H1 (cell line): ENCODE measurements around the gene LPP. TPM values are rescaled to one million over a fixed set of nuclear protein-coding genes. Genes with fewer than 3 reads are reported as not detected.

Experiments used
- CTCF ChIA-PET: fragments of 300-600 bp; sonication (Branson Sonifier 250); formaldehyde crosslinking; loops from one replicate; lab custom pipeline; 2021; ENCODE audit not compliant: partially characterized antibody; lab: Charles Lee
- POLR2A ChIA-PET: fragments of 300-600 bp; sonication (Branson Sonifier 250); formaldehyde crosslinking; loops from one replicate; lab custom pipeline; 2021; ENCODE audit warnings: inconsistent platforms; ENCODE audit not compliant: partially characterized antibody; lab: Charles Lee
- DNase-seq, 2 experiments: peaks; one replicate each; pipeline versions ENCODE4 v3.0.0 to v3.0.0-alpha.2; 2010 to 2022; ENCODE audit warnings: low spot score in 2 of 2, low read depth in 1 of 2, mixed read lengths in 1 of 2
- FAIRE-seq: peaks from 2 replicates; lab custom pipeline; 2011; peaks lifted over from hg19 to GRCh38; lab: Jason Lieb, UNC
- H2AFZ ChIP-seq: 2 replicates; pipeline ENCODE4 v1.8.1; 2012; ENCODE audit warnings: low read length, inconsistent platforms
- H2AK5ac ChIP-seq: 2 replicates; pipeline ENCODE4 v1.6.1; 2013; ENCODE audit warnings: low read depth, low read length
- H2BK120ac ChIP-seq: replicated peaks from 2 replicates; pipeline ENCODE3; 2013; ENCODE audit warnings: low read depth, low read length, inconsistent platforms
- H2BK12ac ChIP-seq: 2 replicates; pipeline ENCODE4 v1.6.1; 2013; ENCODE audit warnings: low read depth, low read length
- H2BK15ac ChIP-seq: 2 replicates; pipeline ENCODE4 v1.6.1; 2013; ENCODE audit warnings: low read length
- H2BK20ac ChIP-seq: 2 replicates; pipeline ENCODE4 v1.6.1; 2013; ENCODE audit warnings: low read length
- H2BK5ac ChIP-seq: 2 replicates; pipeline ENCODE4 v1.6.1; 2013; ENCODE audit warnings: low read depth, low read length
- H3K14ac ChIP-seq: 2 replicates; pipeline ENCODE4 v1.6.1; 2013; ENCODE audit warnings: inconsistent platforms; ENCODE audit not compliant: insufficient read length
- H3K18ac ChIP-seq: 2 replicates; pipeline ENCODE4 v1.6.1; 2013; ENCODE audit warnings: low read length; ENCODE audit errors: extremely low read depth
- H3K23ac ChIP-seq: 2 replicates; pipeline ENCODE4 v1.6.1; 2013; ENCODE audit warnings: inconsistent platforms; ENCODE audit not compliant: insufficient read length
- H3K23me2 ChIP-seq: 2 replicates; pipeline ENCODE4 v1.6.1; 2013; ENCODE audit warnings: low read depth, low read length
- H3K27ac ChIP-seq: 2 replicates; pipeline ENCODE4 v1.6.1; 2011; ENCODE audit warnings: low read depth, low read length, inconsistent platforms
- H3K27me3 ChIP-seq, 4 experiments: replicated peaks in 1 of 4; 1 replicate in 1 of 4; 2 replicates in 3 of 4; pipeline versions ENCODE4 v1.6.1 to v1.8.1; 2011 to 2013; ENCODE audit warnings: low read length in 3 of 4, mild to moderate bottlenecking in 3 of 4, inconsistent platforms in 2 of 4, mixed read lengths in 2 of 4, moderate library complexity in 1 of 4; ENCODE audit not compliant: control insufficient read depth in 3 of 4, insufficient read depth in 3 of 4; ENCODE audit errors: extremely low read depth in 1 of 4
- H3K36me3 ChIP-seq, 4 experiments: 2 replicates each; pipeline versions ENCODE4 v1.6.1 to v1.8.1; 2011 to 2013; ENCODE audit warnings: mild to moderate bottlenecking in 4 of 4, low read length in 3 of 4, moderate library complexity in 2 of 4, control low read depth in 1 of 4, inconsistent platforms in 1 of 4; ENCODE audit not compliant: insufficient read depth in 4 of 4, control insufficient read depth in 2 of 4
- H3K4ac ChIP-seq: replicated peaks from 2 replicates; pipeline ENCODE3; 2013; ENCODE audit warnings: low read length, low read depth, mixed read lengths, inconsistent platforms; ENCODE audit not compliant: insufficient read length
- H3K4me1 ChIP-seq, 4 experiments: replicated peaks in 1 of 4; 1 replicate in 1 of 4; 2 replicates in 3 of 4; pipeline versions ENCODE4 v1.6.1 to v1.8.1; 2011 to 2013; ENCODE audit warnings: low read length in 3 of 4, inconsistent platforms in 2 of 4, mixed read lengths in 1 of 4; ENCODE audit not compliant: insufficient read depth in 4 of 4, control insufficient read depth in 3 of 4
- H3K4me2 ChIP-seq, 2 experiments: 2 replicates each; pipeline versions ENCODE4 v1.6.1 to v1.8.1; 2011 to 2013; ENCODE audit warnings: low read depth in 2 of 2, low read length in 2 of 2, control low read depth in 1 of 2, inconsistent platforms in 1 of 2, mild to moderate bottlenecking in 1 of 2; ENCODE audit not compliant: insufficient read depth in 1 of 2
- H3K4me3 ChIP-seq, 4 experiments: fragments of 200-600, 300-600 bp in 1 of 4; sonication (generic), shearing (Covaris generic), sonication (Bioruptor Twin) in 1 of 4; 2 replicates each; pipeline versions ENCODE4 v1.5.1 to v1.8.1; 2011 to 2016; ENCODE audit warnings: low read length in 4 of 4, low read depth in 3 of 4, control low read depth in 2 of 4, inconsistent platforms in 2 of 4, mild to moderate bottlenecking in 2 of 4, mixed read lengths in 1 of 4, moderate library complexity in 1 of 4; ENCODE audit not compliant: insufficient read depth in 2 of 4; ENCODE audit errors: extremely low read depth in 1 of 4
- H3K56ac ChIP-seq: replicated peaks from 2 replicates; pipeline ENCODE3; 2013; ENCODE audit warnings: low read depth, mild to moderate bottlenecking, mixed read lengths, low read length, inconsistent platforms; ENCODE audit not compliant: insufficient read length
- H3K79me1 ChIP-seq: 2 replicates; pipeline ENCODE4 v1.6.1; 2013; ENCODE audit warnings: low read depth, low read length, control low read depth
- H3K79me2 ChIP-seq, 2 experiments: 2 replicates each; pipeline versions ENCODE4 v1.6.1 to v1.8.1; 2012 to 2013; ENCODE audit warnings: low read length in 2 of 2, mild to moderate bottlenecking in 2 of 2, inconsistent platforms in 1 of 2; ENCODE audit not compliant: insufficient read depth in 2 of 2, control insufficient read depth in 1 of 2
- H3K9ac ChIP-seq, 4 experiments: replicated peaks in 1 of 4; 1 replicate in 1 of 4; 2 replicates in 3 of 4; pipeline versions ENCODE4 v1.6.1 to v1.8.1; 2011 to 2013; ENCODE audit warnings: low read depth in 3 of 4, low read length in 3 of 4, control low read depth in 2 of 4, mild to moderate bottlenecking in 2 of 4, moderate library complexity in 2 of 4, inconsistent platforms in 1 of 4; ENCODE audit errors: extremely low read depth in 1 of 4
- H3K9me3 ChIP-seq, 2 experiments: 2 replicates each; pipeline versions ENCODE4 v1.6.1 to v1.8.1; 2012 to 2013; ENCODE audit warnings: mild to moderate bottlenecking in 2 of 2, moderate library complexity in 2 of 2, control low read depth in 1 of 2, inconsistent platforms in 1 of 2, low read depth in 1 of 2, low read length in 1 of 2, mixed read lengths in 1 of 2; ENCODE audit not compliant: insufficient read depth in 2 of 2
- H4K20me1 ChIP-seq, 2 experiments: replicated peaks in 1 of 2; 2 replicates each; pipeline versions ENCODE3 to v1.8.1; 2011 to 2013; ENCODE audit warnings: inconsistent platforms in 2 of 2, low read length in 2 of 2, mild to moderate bottlenecking in 1 of 2; ENCODE audit not compliant: insufficient read depth in 2 of 2, control insufficient read depth in 1 of 2
- H4K5ac ChIP-seq: 2 replicates; pipeline ENCODE4 v1.6.1; 2013; ENCODE audit warnings: low read length, low read depth, mixed read lengths, inconsistent platforms; ENCODE audit not compliant: insufficient read length
- H4K8ac ChIP-seq: 2 replicates; pipeline ENCODE4 v1.8.0; 2013; ENCODE audit warnings: mild to moderate bottlenecking, moderate library complexity, low read length, inconsistent platforms; ENCODE audit not compliant: insufficient read depth; ENCODE audit errors: extremely low read depth
- H4K91ac ChIP-seq: replicated peaks from 2 replicates; pipeline ENCODE3; 2013; ENCODE audit warnings: low read length, mixed read lengths, inconsistent platforms; ENCODE audit not compliant: insufficient read length
- BRCA1 ChIP-seq: IDR thresholded peaks from 2 replicates; pipeline ENCODE4 v1.6.1; 2012; ENCODE audit warnings: low read depth, low read length, improper control_type of control experiment
- CBX5 ChIP-seq: fragments of 300-800, 300-1000 bp; sonication (generic); IDR thresholded peaks from 2 replicates; pipeline ENCODE4 v1.7.1; 2016; ENCODE audit warnings: antibody characterized with exemption, low read length, low read depth
- EZH2 ChIP-seq: fragments of 200-600 bp; sonication (generic); IDR thresholded peaks from 2 replicates; pipeline ENCODE4 v1.7.1; 2012; ENCODE audit warnings: low read depth, mild to moderate bottlenecking, moderate library complexity, low read length, inconsistent platforms; ENCODE audit not compliant: severe bottlenecking
- GABPA ChIP-seq: IDR thresholded peaks from 2 replicates; pipeline ENCODE4 v1.6.1; 2011; ENCODE audit warnings: mild to moderate bottlenecking, low read length, moderate library complexity, borderline replicate concordance; ENCODE audit not compliant: insufficient read depth
- HDAC6 ChIP-seq: IDR thresholded peaks from one replicate; pipeline ENCODE4 v1.7.1; 2012; ENCODE audit warnings: low read depth, mild to moderate bottlenecking, inconsistent platforms, low read length, moderate library complexity
- RBBP5 ChIP-seq: IDR thresholded peaks from 2 replicates; pipeline ENCODE4 v1.7.1; 2012; ENCODE audit warnings: low read depth, mild to moderate bottlenecking, inconsistent platforms, low read length, moderate library complexity, borderline replicate concordance
- TCF12 ChIP-seq: IDR thresholded peaks from 2 replicates; pipeline ENCODE4 v1.6.1; 2011; ENCODE audit warnings: low read depth, mild to moderate bottlenecking, low read length
- ZNF274 ChIP-seq: IDR thresholded peaks from 2 replicates; pipeline ENCODE4 v1.7.0; 2012; ENCODE audit warnings: low read length, borderline replicate concordance; ENCODE audit errors: extremely low read depth
- WGBS, 2 experiments: shearing (Covaris generic) in 1 of 2; methylation state at CpG; one replicate each; pipeline versions ENCODE4 v1.1.6 to v1.1.7; 2013 to 2015; ENCODE audit warnings: low lambda C conversion rate in 2 of 2, mixed read lengths in 2 of 2, inconsistent platforms in 1 of 2, low coverage in 1 of 2, missing lambda C conversion rate in 1 of 2; ENCODE audit not compliant: insufficient replicate concordance in 2 of 2, insufficient coverage in 1 of 2, insufficient read length in 1 of 2; ENCODE audit errors: extremely low coverage in 1 of 2, missing lambda C conversion rate in 1 of 2; 5-methylcytosine and 5-hydroxymethylcytosine counted together
- polyA plus RNA-seq, 7 experiments: library from polyadenylated mRNA; depleted of rRNA in 3 of 7; stranded (reverse) in 5 of 7; unstranded in 2 of 7; fragments of >200 nt in 5 of 7; fragments of 200-250 nt in 2 of 7; gene quantifications; 1 replicate in 5 of 7; 2 replicates in 1 of 7; 4 replicates in 1 of 7; pipeline versions ENCODE4 v1.2.1 to v1.2.3, GENCODE V29; 2011 to 2013; ENCODE audit warnings: missing spikeins in 2 of 7, mixed read lengths in 2 of 7
- total RNA-seq: library from RNA; stranded (reverse); fragmentation: NEBNext Ultra II Directional; extraction: Animal tissue kit (Norgen Biotek cat#: 25700); gene quantifications from 2 replicates; pipeline ENCODE4 v1.2.1, GENCODE V29; 2021

Gene LPP
- total and polyA plus RNA-seq, 2 of the 8 experiments (the other 6 are each of a cell fraction or from before 2014, with no cell fraction given), result 10.0 to 53.3 TPM

- no peak overlapping the region for H3K18ac ChIP-seq
- H3K4ac ChIP-seq, result no peak overlapping the region
- H2BK120ac ChIP-seq, result no peak overlapping the region
- H3K36me3 ChIP-seq, result no peaks in the 10 kb centered on the region
- no peak overlapping the region for H2BK5ac ChIP-seq
- ChIA-PET CTCF (interaction anchor here (1.5 kb wide), 1 partner anchor 407 kb away, joined by 3 read pairs; no protein-coding TSS in a partner anchor), POLR2A (no interaction called here)
- no peak for TF ChIP-seq EZH2
- TF ChIP-seq RBBP5, result no peak
- TF ChIP-seq BRCA1, result no peak
- TF ChIP-seq GABPA, result no peak
- TF ChIP-seq HDAC6, result no peak
- no peak for TF ChIP-seq CBX5
- no peak for TF ChIP-seq ZNF274
- no peak for TF ChIP-seq TCF12
- H3K23ac ChIP-seq, result no peak overlapping the region
- H3K79me1 ChIP-seq, result no peaks in the 10 kb centered on the region
- no peaks in the 10 kb centered on the region for H3K27me3 ChIP-seq
- no peak overlapping the region for H3K4me3 ChIP-seq
- H2AK5ac ChIP-seq, result no peak overlapping the region
- no peak overlapping the region for H4K8ac ChIP-seq
- FAIRE-seq (no peak), DNase-seq (no peak)
- no peak overlapping the region for H3K27ac ChIP-seq
- WGBS, 2 experiments, result 91% methylated on average over 3 of the region's 3 CpGs; no CpG with 5 or more reads in 1 of the 2 experiments
- no peak overlapping the region for H3K14ac ChIP-seq
- no peak overlapping the region for H2BK15ac ChIP-seq
- no peak overlapping the region for H2AFZ ChIP-seq
- H3K4me1 ChIP-seq, result peaks cover 0 to 6% (median 5%) of the 10 kb centered on the region in 4 experiments; a peak in 3 of 7 replicates
- H4K5ac ChIP-seq, result no peak overlapping the region
- peaks cover 3% of the 10 kb centered on the region; the same call in 1 of the 2 replicates for H3K23me2 ChIP-seq
- no peaks in the 10 kb centered on the region for H4K20me1 ChIP-seq
- no peaks in the 10 kb centered on the region for H3K9me3 ChIP-seq
- H3K4me2 ChIP-seq, result no peak overlapping the region
- H3K79me2 ChIP-seq, result no peaks in the 10 kb centered on the region
- no peak overlapping the region for H3K56ac ChIP-seq
- H2BK12ac ChIP-seq, result no peak overlapping the region
- no peak overlapping the region for H4K91ac ChIP-seq
- no peak overlapping the region for H2BK20ac ChIP-seq
- no peak overlapping the region for H3K9ac ChIP-seq
Measured at GRCh38 chr3:188147782-188148181, 6.2 kb upstream of the LPP start.
